Breast epithelium (tissue), 3 donors: Measurements from ENCODE around the gene FOSL1.

Experiments used
- POLR2A ChIP-seq: fragments of 450-650 bp; IDR thresholded peaks from one replicate; pipeline ENCODE4 v1.6.1; 2016; ENCODE audit warnings: antibody characterized with exemption, mild to moderate bottlenecking, moderate library complexity
- TF ChIP-seq, protein P1 (sequence below), 3 donors: fragments of 450-650 bp; IDR thresholded peaks; one replicate each; pipeline ENCODE4 v1.5.1; 2016 to 2017; ENCODE audit warnings: antibody characterized with exemption in 3 of 3, mild to moderate bottlenecking in 3 of 3, moderate library complexity in 3 of 3

DNA sequence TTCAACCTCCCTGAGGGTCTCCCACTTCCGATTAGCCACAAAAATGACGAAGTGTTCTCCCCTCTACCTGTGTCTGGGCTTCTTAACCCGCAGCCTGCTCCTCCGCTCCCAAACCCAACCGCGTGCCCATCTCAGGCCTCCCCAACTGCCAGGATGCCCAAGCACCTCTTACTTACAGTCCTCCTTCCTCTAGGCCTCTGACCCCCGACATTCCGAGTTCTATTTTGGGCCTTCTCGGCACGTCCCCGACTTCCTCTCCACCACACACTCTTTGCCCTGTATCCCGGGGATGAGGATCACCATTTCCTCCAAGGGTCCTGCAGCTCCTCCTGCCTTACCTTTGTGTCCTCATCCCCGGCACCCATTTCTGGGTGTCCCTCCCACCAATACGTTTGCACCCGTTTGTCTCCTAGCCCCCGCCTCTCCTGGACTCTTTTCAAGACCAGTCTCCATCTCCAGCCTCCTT is 40.3 kb downstream of the FOSL1 start:
- TF ChIP-seq POLR2A, result no peak
- TF ChIP-seq, protein P1, sequence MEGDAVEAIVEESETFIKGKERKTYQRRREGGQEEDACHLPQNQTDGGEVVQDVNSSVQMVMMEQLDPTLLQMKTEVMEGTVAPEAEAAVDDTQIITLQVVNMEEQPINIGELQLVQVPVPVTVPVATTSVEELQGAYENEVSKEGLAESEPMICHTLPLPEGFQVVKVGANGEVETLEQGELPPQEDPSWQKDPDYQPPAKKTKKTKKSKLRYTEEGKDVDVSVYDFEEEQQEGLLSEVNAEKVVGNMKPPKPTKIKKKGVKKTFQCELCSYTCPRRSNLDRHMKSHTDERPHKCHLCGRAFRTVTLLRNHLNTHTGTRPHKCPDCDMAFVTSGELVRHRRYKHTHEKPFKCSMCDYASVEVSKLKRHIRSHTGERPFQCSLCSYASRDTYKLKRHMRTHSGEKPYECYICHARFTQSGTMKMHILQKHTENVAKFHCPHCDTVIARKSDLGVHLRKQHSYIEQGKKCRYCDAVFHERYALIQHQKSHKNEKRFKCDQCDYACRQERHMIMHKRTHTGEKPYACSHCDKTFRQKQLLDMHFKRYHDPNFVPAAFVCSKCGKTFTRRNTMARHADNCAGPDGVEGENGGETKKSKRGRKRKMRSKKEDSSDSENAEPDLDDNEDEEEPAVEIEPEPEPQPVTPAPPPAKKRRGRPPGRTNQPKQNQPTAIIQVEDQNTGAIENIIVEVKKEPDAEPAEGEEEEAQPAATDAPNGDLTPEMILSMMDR (IDR thresholded peaks at IDR 0.05), result no peak
